GM19239 (cell line): Measurements from ENCODE around the gene SIGMAR1.

Source experiments
- DNase-seq: peaks from one replicate; pipeline ENCODE4 v3.0.0; 2011; ENCODE audit warnings: low spot score; ENCODE audit not compliant: insufficient read length
- FAIRE-seq: peaks from 2 replicates; lab custom pipeline; 2011; peaks lifted over from hg19 to GRCh38; lab: Jason Lieb, UNC

Gene SIGMAR1

DNA sequence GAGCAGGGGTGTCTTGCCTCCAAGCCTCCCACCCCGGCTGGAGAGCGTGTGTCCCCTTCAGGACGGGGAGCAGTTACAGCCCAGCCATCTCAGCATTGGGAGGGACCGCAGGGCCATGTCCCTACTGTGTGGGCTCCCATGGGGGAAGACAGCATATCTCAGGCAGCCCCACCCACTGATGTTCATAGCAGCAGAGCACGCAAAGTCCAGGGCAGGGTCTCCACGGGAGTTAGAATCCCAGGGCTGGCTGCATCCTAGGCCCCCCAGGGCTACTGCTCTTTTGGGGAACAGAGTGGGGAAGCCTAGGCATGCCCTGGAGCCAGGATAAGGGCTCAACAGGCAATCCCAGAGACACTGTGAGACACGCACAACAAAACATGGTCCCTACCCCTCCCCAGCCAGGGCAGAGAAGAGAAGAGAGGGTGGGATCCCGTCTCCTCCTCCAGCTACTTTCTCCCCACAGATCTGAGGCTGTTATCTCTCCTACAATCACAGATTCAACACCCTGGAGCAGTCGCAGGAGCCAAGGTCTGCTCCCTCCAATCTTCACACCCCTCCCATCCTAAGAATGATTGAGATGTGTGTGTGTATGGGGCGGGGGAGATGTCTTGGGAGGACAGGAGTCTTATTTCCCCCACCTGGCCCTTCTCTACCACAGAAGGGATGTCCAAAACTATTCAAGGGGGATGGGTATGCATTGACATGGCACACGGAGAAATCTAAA, 51.5 kb downstream of the SIGMAR1 start:
- no peak for FAIRE-seq
- no peak for DNase-seq

DNA sequence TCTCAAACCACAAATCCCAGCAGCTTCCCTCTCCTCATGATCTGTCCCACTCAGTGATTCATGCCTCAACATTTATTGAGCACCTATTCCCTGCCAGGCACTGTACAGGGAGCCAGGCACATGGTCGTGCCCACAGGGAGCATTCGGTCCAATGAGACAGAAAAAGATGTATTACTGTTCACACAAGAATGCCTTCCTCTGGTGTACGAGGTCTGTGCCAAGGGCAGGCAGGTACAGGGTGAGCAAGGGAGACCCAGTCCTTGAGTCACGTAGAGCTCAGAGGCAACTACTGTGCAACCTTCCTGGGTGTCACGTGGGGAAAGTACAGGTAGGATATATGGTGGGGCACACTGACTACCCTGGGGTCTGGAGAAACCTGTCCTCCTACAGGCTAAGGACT, 52.6 kb downstream of the SIGMAR1 start:
- FAIRE-seq, result no peak
- DNase-seq, result no peak
